Calu3 (cell line): ENCODE measurements around the gene KCNAB1. TPM values are rescaled to one million over a fixed set of nuclear protein-coding genes. Genes with fewer than 3 reads are reported as not detected.

Source experiments
- BruUV-seq: library from RNA; stranded (reverse); fragments of 400-500 nt; replicated peaks from 2 replicates; lab custom pipeline; 2021; lab: Mats Ljungman, UMichigan
- CTCF ChIA-PET: fragments of 300-600 bp; sonication (Branson Sonifier 250); formaldehyde crosslinking; loops from one replicate; lab custom pipeline; 2022; ENCODE audit warnings: antibody characterized with exemption; lab: Charles Lee
- DNase-seq: peaks from one replicate; pipeline ENCODE4 v3.0.0; 2022
- H3K27ac Mint-ChIP-seq: one replicate; pipeline ENCODE4 v1.8.0; 2022; ENCODE audit warnings: mixed read lengths; ENCODE audit not compliant: unreplicated experiment
- H3K27me3 Mint-ChIP-seq: one replicate; pipeline ENCODE4 v1.8.0; 2022; ENCODE audit warnings: mixed read lengths; ENCODE audit not compliant: unreplicated experiment
- H3K36me3 Mint-ChIP-seq: one replicate; pipeline ENCODE4 v1.8.0; 2022; ENCODE audit warnings: mild to moderate bottlenecking, moderate library complexity, mixed read lengths; ENCODE audit not compliant: insufficient read depth, unreplicated experiment
- H3K4me1 Mint-ChIP-seq: one replicate; pipeline ENCODE4 v1.8.0; 2022; ENCODE audit warnings: mild to moderate bottlenecking, low read depth, mixed read lengths; ENCODE audit not compliant: unreplicated experiment
- H3K4me3 Mint-ChIP-seq: one replicate; pipeline ENCODE4 v1.8.0; 2022; ENCODE audit warnings: mild to moderate bottlenecking, low read depth, moderate library complexity, mixed read lengths; ENCODE audit not compliant: unreplicated experiment
- H3K9me3 Mint-ChIP-seq: one replicate; pipeline ENCODE4 v1.8.0; 2022; ENCODE audit warnings: low read depth, mixed read lengths; ENCODE audit not compliant: unreplicated experiment
- intact Hi-C: fragments of 100-400 bp; cut with micrococcal nuclease; formaldehyde crosslinking; loops from one replicate; pipeline ENCODE4 v1.10.0; 2022; ENCODE audit not compliant: unreplicated experiment
- total RNA-seq: library from RNA; stranded (reverse); gene quantifications from 2 replicates; pipeline ENCODE4 v1.2.3, GENCODE V29; 2022
- TF ChIP-seq, protein P1 (sequence below): fragments of 200-600 bp; IDR thresholded peaks from one replicate; pipeline ENCODE4 v1.8.0; 2022; ENCODE audit warnings: antibody characterized with exemption; ENCODE audit not compliant: unreplicated experiment

KCNAB1 gene
- total RNA-seq, 1 experiment from 2014 or later, result 1.6 TPM

DNA sequence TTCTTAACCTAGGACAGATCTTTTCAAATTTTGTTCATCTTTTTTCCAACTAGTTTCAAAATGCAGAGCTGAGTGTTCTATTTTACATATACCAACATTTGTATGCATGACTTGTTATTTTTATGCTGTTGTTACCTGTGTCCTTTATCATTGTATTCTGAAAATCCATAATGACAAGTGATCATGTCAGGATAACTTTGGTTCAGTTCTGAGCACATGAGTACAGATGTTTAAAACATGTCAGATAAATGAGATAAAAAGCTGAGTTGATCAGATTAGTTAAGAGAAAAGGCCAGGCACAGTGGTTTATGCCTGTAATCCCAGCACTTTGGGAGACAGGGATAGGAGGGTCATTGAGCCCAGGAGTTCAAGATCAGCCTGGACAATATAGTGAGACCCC lies 229.6 kb downstream of the KCNAB1 start:
- no peak overlapping the region for H3K27ac Mint-ChIP-seq
- H3K27me3 Mint-ChIP-seq, result peaks cover 21% of the 10 kb centered on the region
- H3K9me3 Mint-ChIP-seq, result no peaks in the 10 kb centered on the region
- CTCF ChIA-PET, result no interaction called here
- intact Hi-C loops, result no loop called here
- no peak overlapping the region for H3K4me3 Mint-ChIP-seq
- H3K36me3 Mint-ChIP-seq, result no peaks in the 10 kb centered on the region
- no TSS peak for BruUV-seq
- no peaks in the 10 kb centered on the region for H3K4me1 Mint-ChIP-seq
- no peak for DNase-seq
- TF ChIP-seq, protein P1, sequence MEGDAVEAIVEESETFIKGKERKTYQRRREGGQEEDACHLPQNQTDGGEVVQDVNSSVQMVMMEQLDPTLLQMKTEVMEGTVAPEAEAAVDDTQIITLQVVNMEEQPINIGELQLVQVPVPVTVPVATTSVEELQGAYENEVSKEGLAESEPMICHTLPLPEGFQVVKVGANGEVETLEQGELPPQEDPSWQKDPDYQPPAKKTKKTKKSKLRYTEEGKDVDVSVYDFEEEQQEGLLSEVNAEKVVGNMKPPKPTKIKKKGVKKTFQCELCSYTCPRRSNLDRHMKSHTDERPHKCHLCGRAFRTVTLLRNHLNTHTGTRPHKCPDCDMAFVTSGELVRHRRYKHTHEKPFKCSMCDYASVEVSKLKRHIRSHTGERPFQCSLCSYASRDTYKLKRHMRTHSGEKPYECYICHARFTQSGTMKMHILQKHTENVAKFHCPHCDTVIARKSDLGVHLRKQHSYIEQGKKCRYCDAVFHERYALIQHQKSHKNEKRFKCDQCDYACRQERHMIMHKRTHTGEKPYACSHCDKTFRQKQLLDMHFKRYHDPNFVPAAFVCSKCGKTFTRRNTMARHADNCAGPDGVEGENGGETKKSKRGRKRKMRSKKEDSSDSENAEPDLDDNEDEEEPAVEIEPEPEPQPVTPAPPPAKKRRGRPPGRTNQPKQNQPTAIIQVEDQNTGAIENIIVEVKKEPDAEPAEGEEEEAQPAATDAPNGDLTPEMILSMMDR, result no peak

DNA sequence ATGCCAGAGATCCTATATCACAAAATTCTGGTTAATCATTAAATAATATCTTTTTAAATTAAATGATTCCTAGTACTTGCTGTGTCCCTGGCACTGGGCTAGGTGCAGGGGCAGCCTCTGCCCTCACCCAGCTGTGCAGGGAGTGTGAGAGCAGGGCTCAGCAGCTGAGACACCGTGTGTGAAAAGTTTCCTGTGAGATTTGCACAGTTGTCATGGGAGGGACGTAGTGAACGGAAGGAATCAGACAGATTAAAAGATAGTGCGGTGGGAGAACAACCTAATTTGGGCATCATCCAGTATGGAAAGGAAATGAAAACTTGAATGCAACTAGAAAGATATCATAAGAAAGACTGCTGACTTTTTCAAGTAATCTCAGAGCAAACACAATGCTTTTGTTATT lies 230.4 kb downstream of the KCNAB1 start:
- BruUV-seq, result no TSS peak
- intact Hi-C loops, result no loop called here
- H3K4me1 Mint-ChIP-seq, result no peaks in the 10 kb centered on the region
- H3K4me3 Mint-ChIP-seq, result no peak overlapping the region
- H3K27ac Mint-ChIP-seq, result no peak overlapping the region
- H3K27me3 Mint-ChIP-seq, result peaks cover 13% of the 10 kb centered on the region
- no peaks in the 10 kb centered on the region for H3K36me3 Mint-ChIP-seq
- TF ChIP-seq, protein P1, result no peak
- no peak for DNase-seq
- no peaks in the 10 kb centered on the region for H3K9me3 Mint-ChIP-seq
- CTCF ChIA-PET, result no interaction called here

DNA sequence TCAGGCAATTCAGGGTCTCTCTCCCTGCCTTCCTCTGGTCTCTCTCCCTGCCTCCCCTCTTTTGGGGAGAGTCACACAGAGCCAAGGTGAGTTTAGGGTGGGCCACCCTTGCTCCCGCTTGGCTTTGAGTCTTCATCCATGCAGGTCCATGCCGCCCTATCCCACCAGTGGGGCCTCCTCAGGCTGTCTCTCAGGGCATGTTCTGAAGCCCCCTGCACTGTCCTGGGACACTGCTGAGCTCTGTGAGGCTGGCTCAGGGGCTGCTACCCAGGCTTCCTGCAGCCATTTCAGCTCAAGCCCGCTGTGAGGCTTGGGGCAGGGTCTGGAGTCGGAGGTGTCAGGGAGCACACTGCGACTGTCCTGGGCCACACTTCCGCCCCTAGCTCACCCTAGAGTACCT lies 231.4 kb downstream of the KCNAB1 start:
- Mint-ChIP-seq H3K9me3 (no peaks in the 10 kb centered on the region), H3K27ac (no peak overlapping the region), H3K4me1 (no peaks in the 10 kb centered on the region), H3K36me3 (no peaks in the 10 kb centered on the region), H3K27me3 (peaks cover 8% of the 10 kb centered on the region), H3K4me3 (no peak overlapping the region)
- BruUV-seq, result no TSS peak
- TF ChIP-seq, protein P1, result no peak
- intact Hi-C loops, result no loop called here
- CTCF ChIA-PET, result interaction anchor here (1.3 kb wide), 1 partner anchor 33 kb away, joined by 3 read pairs; no protein-coding TSS in a partner anchor
- no peak for DNase-seq

DNA sequence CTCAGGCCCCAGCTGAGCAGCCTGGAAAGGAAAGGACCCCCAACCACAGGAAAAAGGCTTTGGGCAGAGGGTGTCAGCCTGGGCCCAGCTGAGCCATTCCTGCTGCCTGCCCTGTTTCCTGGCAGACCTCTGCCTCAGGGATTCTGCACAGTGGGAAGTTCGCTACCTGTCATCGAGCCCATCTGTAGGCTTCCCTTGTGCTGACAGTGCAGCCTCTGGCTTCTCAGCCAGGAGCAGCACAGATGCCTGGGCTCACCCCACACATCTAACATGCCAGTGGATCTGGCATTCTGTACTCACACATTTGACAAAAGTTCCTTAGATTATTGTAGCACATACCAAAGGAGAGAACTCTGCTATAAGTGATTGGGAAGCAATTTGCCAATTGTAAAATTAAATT lies 232.3 kb downstream of the KCNAB1 start:
- no peak for DNase-seq
- no peaks in the 10 kb centered on the region for H3K4me1 Mint-ChIP-seq
- H3K27me3 Mint-ChIP-seq, result peaks cover 8% of the 10 kb centered on the region
- intact Hi-C loops, result no loop called here
- H3K27ac Mint-ChIP-seq, result no peak overlapping the region
- no peaks in the 10 kb centered on the region for H3K36me3 Mint-ChIP-seq
- no TSS peak for BruUV-seq
- CTCF ChIA-PET, result no interaction called here
- H3K4me3 Mint-ChIP-seq, result no peak overlapping the region
- no peaks in the 10 kb centered on the region for H3K9me3 Mint-ChIP-seq
- TF ChIP-seq, protein P1, result no peak
